Immature natural killer cell (primary cell): ENCODE measurements around the gene BIK. TPM values are rescaled to one million over a fixed set of nuclear protein-coding genes. Genes with fewer than 3 reads are reported as not detected.
A peak's percentile ranks its signal among the peaks of the same experiment; 100 is the strongest.
"Not testable (repeated sequence)": the region's sequence is repeated elsewhere in the genome, so short reads cannot be mapped to it uniquely, and the experiment has no call there.

ENCODE experiments used
- DNase-seq, 3 donors: peaks; one replicate each; pipeline ENCODE4 v3.0.0; 2022; ENCODE audit warnings: mixed read lengths in 1 of 3
- H3K27ac Mint-ChIP-seq, 6 donors: one replicate each; pipeline ENCODE4 v1.8.0; 2020; ENCODE audit warnings: mixed read lengths in 6 of 6, mild to moderate bottlenecking in 5 of 6, inconsistent platforms in 4 of 6, moderate library complexity in 3 of 6
- H3K27me3 Mint-ChIP-seq, 3 donors: one replicate each; pipeline ENCODE4 v1.8.0; 2020 to 2021; ENCODE audit warnings: low read depth in 3 of 3, mild to moderate bottlenecking in 3 of 3, mixed read lengths in 3 of 3, moderate library complexity in 3 of 3, inconsistent platforms in 1 of 3
- H3K36me3 Mint-ChIP-seq, 3 donors: one replicate each; pipeline ENCODE4 v1.8.0; 2020; ENCODE audit warnings: mixed read lengths in 3 of 3, inconsistent platforms in 2 of 3, mild to moderate bottlenecking in 2 of 3
- H3K4me1 Mint-ChIP-seq, 2 donors: one replicate each; pipeline ENCODE4 v1.8.0; 2020; ENCODE audit warnings: inconsistent platforms in 2 of 2, mild to moderate bottlenecking in 2 of 2, mixed read lengths in 2 of 2, moderate library complexity in 1 of 2
- H3K4me3 Mint-ChIP-seq, 5 donors: one replicate each; pipeline ENCODE4 v1.8.0; 2020; ENCODE audit warnings: mild to moderate bottlenecking in 5 of 5, mixed read lengths in 5 of 5, inconsistent platforms in 3 of 5, moderate library complexity in 3 of 5
- H3K9me3 Mint-ChIP-seq, 6 donors: one replicate each; pipeline ENCODE4 v1.8.0; 2020; ENCODE audit warnings: mild to moderate bottlenecking in 6 of 6, mixed read lengths in 6 of 6, inconsistent platforms in 4 of 6, moderate library complexity in 3 of 6
- polyA plus RNA-seq, 3 donors: library from polyadenylated mRNA; unstranded; fragments of 300-500 nt; fragmentation: Illumina TruSeq; gene quantifications; one replicate each; pipeline ENCODE4 v1.2.3, GENCODE V29; 2021

Gene BIK
- polyA plus RNA-seq, 3 donors from 2014 or later, result 0.45 to 1.6 TPM; not detected in 1

- Mint-ChIP-seq H3K4me1 (peaks cover 32 to 39% of the 10 kb centered on the region in 2 donors), H3K27ac (peak overlapping the region; percentile 52 to 81 (median 78)), H3K4me3 (peak overlapping the region; percentile 68 to 87 (median 80)), H3K27me3 (peaks cover 4 to 6% (median 6%) of the 10 kb centered on the region in 3 donors), H3K36me3 (peaks cover 0 to 4% (median 3%) of the 10 kb centered on the region in 3 donors), H3K9me3 (no peaks in the 10 kb centered on the region)
- peak; percentile 46 to 54 (median 49) for DNase-seq
Measured at GRCh38 chr22:43090130-43090789, 20.3 kb upstream of the BIK start.

- Mint-ChIP-seq H3K36me3 (peaks cover 0 to 4% (median 0%) of the 10 kb centered on the region in 3 donors), H3K9me3 (peaks cover 0 to 4% (median 0%) of the 10 kb centered on the region in 6 donors), H3K27me3 (peaks cover 2 to 4% (median 4%) of the 10 kb centered on the region in 3 donors), H3K27ac (no peak overlapping the region), H3K4me3 (no peak overlapping the region), H3K4me1 (peaks cover 14 to 20% of the 10 kb centered on the region in 2 donors)
- DNase-seq, result no peak
Measured at GRCh38 chr22:43092085-43092484, 18.5 kb upstream of the BIK start.

- Mint-ChIP-seq H3K9me3 (peaks cover 0 to 4% (median 0%) of the 10 kb centered on the region in 6 donors), H3K4me1 (peaks cover 7 to 11% of the 10 kb centered on the region in 2 donors), H3K27ac (peak overlapping the region in 1 of 6 donors; percentile 42), H3K4me3 (no peak overlapping the region), H3K36me3 (peaks cover 0 to 4% (median 0%) of the 10 kb centered on the region in 3 donors), H3K27me3 (peaks cover 0 to 2% (median 0%) of the 10 kb centered on the region in 3 donors)
- DNase-seq, result no peak
Measured at GRCh38 chr22:43094085-43094484, 16.5 kb upstream of the BIK start.

GRCh38 chr22:43094551-43094950 lies 16.0 kb upstream of the BIK start:
- no peak overlapping the region for H3K4me3 Mint-ChIP-seq
- peaks cover 0 to 4% (median 0%) of the 10 kb centered on the region in 3 donors for H3K36me3 Mint-ChIP-seq

GRCh38 chr22:43096420-43096819 lies 14.1 kb upstream of the BIK start:
- DNase-seq, result no peak
- H3K4me3 Mint-ChIP-seq, result no peak overlapping the region
- H3K4me1 Mint-ChIP-seq, result no peaks in the 10 kb centered on the region
- H3K27me3 Mint-ChIP-seq, result no peaks in the 10 kb centered on the region
- H3K36me3 Mint-ChIP-seq, result peaks cover 0 to 4% (median 0%) of the 10 kb centered on the region in 3 donors
- no peak overlapping the region for H3K27ac Mint-ChIP-seq
- H3K9me3 Mint-ChIP-seq, result peaks cover 0 to 4% (median 0%) of the 10 kb centered on the region in 6 donors

More at GRCh38 chr22:43094551-43094950, 16.0 kb upstream of the BIK start:
- H3K27me3 Mint-ChIP-seq, result peaks cover 0 to under 1% (median 0%) of the 10 kb centered on the region in 3 donors
- H3K4me1 Mint-ChIP-seq, result peaks cover 4 to 7% of the 10 kb centered on the region in 2 donors
- DNase-seq, result no peak
- H3K9me3 Mint-ChIP-seq, result peaks cover 0 to 4% (median 0%) of the 10 kb centered on the region in 6 donors
- no peak overlapping the region for H3K27ac Mint-ChIP-seq

- Mint-ChIP-seq H3K36me3 (peaks cover 0 to 4% (median 0%) of the 10 kb centered on the region in 3 donors), H3K4me1 (no peaks in the 10 kb centered on the region), H3K27me3 (no peaks in the 10 kb centered on the region), H3K4me3 (no peak overlapping the region), H3K27ac (no peak overlapping the region), H3K9me3 (peaks cover 0 to 4% (median 0%) of the 10 kb centered on the region in 6 donors)
- no peak for DNase-seq
Measured at GRCh38 chr22:43098356-43098755, 12.2 kb upstream of the BIK start.

- DNase-seq, result no peak
- Mint-ChIP-seq H3K4me3 (no peak overlapping the region), H3K36me3 (peaks cover 0 to 4% (median 0%) of the 10 kb centered on the region in 3 donors), H3K4me1 (peaks cover 0 to 4% of the 10 kb centered on the region in 2 donors), H3K27me3 (no peaks in the 10 kb centered on the region), H3K9me3 (peaks cover 0 to 4% (median 0%) of the 10 kb centered on the region in 6 donors), H3K27ac (peak overlapping the region in 1 of 6 donors; percentile 34)
Measured at GRCh38 chr22:43099095-43099494, 11.5 kb upstream of the BIK start.

- Mint-ChIP-seq H3K27me3 (peaks cover 0 to 1% (median 0%) of the 10 kb centered on the region in 3 donors), H3K4me1 (peaks cover 0 to 4% of the 10 kb centered on the region in 2 donors), H3K4me3 (no peak overlapping the region), H3K36me3 (peaks cover 0 to 4% (median 0%) of the 10 kb centered on the region in 3 donors), H3K9me3 (peaks cover 0 to 4% (median 0%) of the 10 kb centered on the region in 6 donors), H3K27ac (no peak overlapping the region)
- no peak for DNase-seq
Measured at GRCh38 chr22:43100225-43100624, 10.3 kb upstream of the BIK start.

- DNase-seq, result no peak
- peaks cover 0 to 4% of the 10 kb centered on the region in 2 donors for H3K4me1 Mint-ChIP-seq
- peaks cover 0 to 1% (median 0%) of the 10 kb centered on the region in 3 donors for H3K27me3 Mint-ChIP-seq
- no peaks in the 10 kb centered on the region for H3K9me3 Mint-ChIP-seq
- H3K27ac Mint-ChIP-seq, result no peak overlapping the region
- no peak overlapping the region for H3K4me3 Mint-ChIP-seq
- H3K36me3 Mint-ChIP-seq, result no peaks in the 10 kb centered on the region
Measured at GRCh38 chr22:43101306-43101705, 9.2 kb upstream of the BIK start.

GRCh38 chr22:43104056-43104625 lies 6.4 kb upstream of the BIK start:
- not testable (repeated sequence) for H3K4me1 Mint-ChIP-seq, DNase-seq, H3K4me3 Mint-ChIP-seq, H3K9me3 Mint-ChIP-seq, H3K36me3 Mint-ChIP-seq, H3K27me3 Mint-ChIP-seq
- H3K27ac Mint-ChIP-seq, result peak overlapping the region in 1 of 6 donors; percentile 55

GRCh38 chr22:43104950-43105349 lies 5.6 kb upstream of the BIK start:
- not testable (repeated sequence) for H3K9me3 Mint-ChIP-seq, H3K27me3 Mint-ChIP-seq, H3K4me1 Mint-ChIP-seq, H3K4me3 Mint-ChIP-seq, DNase-seq, H3K36me3 Mint-ChIP-seq, H3K27ac Mint-ChIP-seq

GRCh38 chr22:43106302-43106701 lies 4.2 kb upstream of the BIK start:
- Mint-ChIP-seq H3K4me1 (peaks cover 5 to 8% of the 10 kb centered on the region in 2 donors), H3K4me3 (no peak overlapping the region)

GRCh38 chr22:43109511-43109910 lies 1.0 kb upstream of the BIK start:
- no peak overlapping the region for H3K27ac Mint-ChIP-seq
- no peak for DNase-seq
- no peaks in the 10 kb centered on the region for H3K36me3 Mint-ChIP-seq
- H3K4me1 Mint-ChIP-seq, result peaks cover 5 to 7% of the 10 kb centered on the region in 2 donors
- no peaks in the 10 kb centered on the region for H3K9me3 Mint-ChIP-seq
- H3K27me3 Mint-ChIP-seq, result peaks cover 7 to 18% (median 7%) of the 10 kb centered on the region in 3 donors
- peak overlapping the region in 4 of 5 donors; percentile 13 to 53 (median 32) for H3K4me3 Mint-ChIP-seq

More at GRCh38 chr22:43106302-43106701, 4.2 kb upstream of the BIK start:
- Mint-ChIP-seq H3K27ac (peak overlapping the region in 1 of 6 donors; percentile 37), H3K36me3 (no peaks in the 10 kb centered on the region), H3K9me3 (no peaks in the 10 kb centered on the region), H3K27me3 (peaks cover 4 to 7% (median 4%) of the 10 kb centered on the region in 3 donors)
- no peak for DNase-seq

GRCh38 chr22:43109921-43110443 lies 568 bp upstream of the BIK start:
- no peak overlapping the region for H3K27ac Mint-ChIP-seq
- H3K27me3 Mint-ChIP-seq, result peaks cover 7 to 19% (median 7%) of the 10 kb centered on the region in 3 donors

More at GRCh38 chr22:43109921-43110443, 568 bp upstream of the BIK start:
- peaks cover 5 to 7% of the 10 kb centered on the region in 2 donors for H3K4me1 Mint-ChIP-seq
- no peak for DNase-seq
- peak overlapping the region; percentile 72 to 85 (median 80) for H3K4me3 Mint-ChIP-seq
- no peaks in the 10 kb centered on the region for H3K9me3 Mint-ChIP-seq
- no peaks in the 10 kb centered on the region for H3K36me3 Mint-ChIP-seq
